ENCODE data around the gene MASP1.

MASP1 gene

GRCh38 chr3:187193181-187193580, 98.4 kb downstream of the MASP1 start:
- DNase-seq (ENCODE audit: low read depth in 3 of 3, low spot score in 1 of 3) = no peak

GRCh38 chr3:187191271-187191670, 100.3 kb downstream of the MASP1 start:
- no peak for DNase-seq (ENCODE audit: low read depth in 3 of 3, low spot score in 1 of 3)

GRCh38 chr3:187188931-187189330, 102.6 kb downstream of the MASP1 start:
- DNase-seq (ENCODE audit: low read depth in 3 of 3, low spot score in 1 of 3) = no peak

GRCh38 chr3:187186801-187187421, 104.6 kb downstream of the MASP1 start:
- DNase-seq (ENCODE audit: low read depth in 3 of 3, low spot score in 1 of 3) = no peak

- no peak for DNase-seq (ENCODE audit: low read depth in 3 of 3, low spot score in 1 of 3)
These were observed 105.2 kb downstream of the MASP1 start for GRCh38 chr3:187186375-187186774.

- no peak for DNase-seq (ENCODE audit: low read depth in 3 of 3, low spot score in 1 of 3)
These were observed 105.8 kb downstream of the MASP1 start for GRCh38 chr3:187185759-187186158.

Measured in stimulated activated CD4-positive, alpha-beta T cell treated with anti-CD3 and anti-CD28 coated beads, TNF-alpha, amount 100 ng/mL, for 1 hour (primary cell).